Measurements from ENCODE around the gene RAD52.

The RAD52 gene

DNA sequence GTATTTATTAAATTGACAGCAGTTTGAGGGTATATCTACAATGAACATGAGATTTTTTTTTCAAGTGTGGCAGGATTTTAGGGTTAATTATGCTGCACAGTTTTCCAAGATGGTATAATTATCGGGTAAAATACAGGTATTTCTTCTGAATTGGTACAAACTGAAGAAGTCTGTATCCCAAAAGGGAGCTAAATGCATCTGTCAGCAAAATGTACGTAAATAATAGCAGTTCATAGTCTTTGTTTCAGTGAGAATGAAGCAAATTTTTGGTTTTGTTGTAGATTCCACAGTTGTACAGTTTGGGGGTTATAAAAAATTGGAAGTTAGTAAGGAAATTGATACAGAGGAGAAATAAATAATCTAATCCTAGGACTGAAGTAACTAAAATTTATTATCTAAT lies 63.3 kb downstream of the RAD52 start:
- no peak overlapping the region for H3K27ac ChIP-seq
- TF ChIP-seq, protein P1, sequence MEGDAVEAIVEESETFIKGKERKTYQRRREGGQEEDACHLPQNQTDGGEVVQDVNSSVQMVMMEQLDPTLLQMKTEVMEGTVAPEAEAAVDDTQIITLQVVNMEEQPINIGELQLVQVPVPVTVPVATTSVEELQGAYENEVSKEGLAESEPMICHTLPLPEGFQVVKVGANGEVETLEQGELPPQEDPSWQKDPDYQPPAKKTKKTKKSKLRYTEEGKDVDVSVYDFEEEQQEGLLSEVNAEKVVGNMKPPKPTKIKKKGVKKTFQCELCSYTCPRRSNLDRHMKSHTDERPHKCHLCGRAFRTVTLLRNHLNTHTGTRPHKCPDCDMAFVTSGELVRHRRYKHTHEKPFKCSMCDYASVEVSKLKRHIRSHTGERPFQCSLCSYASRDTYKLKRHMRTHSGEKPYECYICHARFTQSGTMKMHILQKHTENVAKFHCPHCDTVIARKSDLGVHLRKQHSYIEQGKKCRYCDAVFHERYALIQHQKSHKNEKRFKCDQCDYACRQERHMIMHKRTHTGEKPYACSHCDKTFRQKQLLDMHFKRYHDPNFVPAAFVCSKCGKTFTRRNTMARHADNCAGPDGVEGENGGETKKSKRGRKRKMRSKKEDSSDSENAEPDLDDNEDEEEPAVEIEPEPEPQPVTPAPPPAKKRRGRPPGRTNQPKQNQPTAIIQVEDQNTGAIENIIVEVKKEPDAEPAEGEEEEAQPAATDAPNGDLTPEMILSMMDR (conservative IDR thresholded peaks at IDR 0.05): no peak
- no peak for TF ChIP-seq ZFX (IDR thresholded peaks at IDR 0.05)

DNA sequence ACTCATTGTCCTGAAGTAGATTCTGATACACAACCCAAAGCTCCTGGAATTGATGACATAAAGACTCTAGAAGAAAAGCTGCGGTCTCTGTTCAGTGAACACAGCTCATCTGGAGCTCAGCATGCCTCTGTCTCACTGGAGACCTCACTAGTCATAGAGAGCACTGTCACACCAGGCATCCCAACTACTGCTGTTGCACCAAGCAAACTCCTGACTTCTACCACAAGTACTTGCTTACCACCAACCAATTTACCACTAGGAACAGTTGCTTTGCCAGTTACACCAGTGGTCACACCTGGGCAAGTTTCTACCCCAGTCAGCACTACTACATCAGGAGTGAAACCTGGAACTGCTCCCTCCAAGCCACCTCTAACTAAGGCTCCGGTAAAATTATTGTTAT lies 63.8 kb downstream of the RAD52 start:
- TF ChIP-seq ZFX (IDR thresholded peaks at IDR 0.05): no peak
- TF ChIP-seq, protein P1 (conservative IDR thresholded peaks at IDR 0.05): no peak
- no peak overlapping the region for H3K27ac ChIP-seq

DNA sequence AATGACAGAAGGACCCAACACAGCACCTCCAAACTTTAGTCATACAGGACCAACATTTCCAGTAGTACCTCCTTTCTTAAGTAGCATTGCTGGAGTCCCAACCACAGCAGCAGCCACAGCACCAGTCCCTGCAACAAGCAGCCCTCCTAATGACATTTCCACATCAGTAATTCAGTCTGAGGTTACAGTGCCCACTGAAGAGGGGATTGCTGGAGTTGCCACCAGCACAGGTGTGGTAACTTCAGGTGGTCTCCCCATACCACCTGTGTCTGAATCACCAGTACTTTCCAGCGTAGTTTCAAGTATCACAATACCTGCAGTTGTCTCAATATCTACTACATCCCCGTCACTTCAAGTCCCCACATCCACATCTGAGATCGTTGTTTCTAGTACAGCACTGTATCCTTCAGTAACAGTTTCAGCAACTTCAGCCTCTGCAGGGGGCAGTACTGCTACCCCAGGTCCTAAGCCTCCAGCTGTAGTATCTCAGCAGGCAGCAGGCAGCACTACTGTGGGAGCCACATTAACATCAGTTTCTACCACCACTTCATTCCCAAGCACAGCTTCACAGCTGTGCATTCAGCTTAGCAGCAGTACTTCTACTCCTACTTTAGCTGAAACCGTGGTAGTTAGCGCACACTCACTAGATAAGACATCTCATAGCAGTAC lies 64.6 kb downstream of the RAD52 start:
- H3K27ac ChIP-seq: no peak overlapping the region
- TF ChIP-seq, protein P1 (conservative IDR thresholded peaks at IDR 0.05): no peak
- no peak for TF ChIP-seq ZFX (IDR thresholded peaks at IDR 0.05)

DNA sequence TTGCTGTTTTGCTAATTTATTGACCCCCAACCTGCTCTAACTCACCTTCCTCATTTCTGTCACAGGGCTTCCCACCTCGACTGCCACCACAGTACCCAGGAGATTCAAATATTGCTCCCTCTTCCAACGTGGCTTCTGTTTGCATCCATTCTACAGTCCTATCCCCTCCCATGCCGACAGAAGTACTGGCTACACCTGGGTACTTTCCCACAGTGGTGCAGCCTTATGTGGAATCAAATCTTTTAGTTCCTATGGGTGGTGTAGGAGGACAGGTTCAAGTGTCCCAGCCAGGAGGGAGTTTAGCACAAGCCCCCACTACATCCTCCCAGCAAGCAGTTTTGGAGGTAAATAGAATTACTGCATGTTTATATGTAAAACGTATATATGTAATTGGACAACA lies 68.8 kb downstream of the RAD52 start:
- no peak overlapping the region for H3K27ac ChIP-seq
- TF ChIP-seq ZFX (IDR thresholded peaks at IDR 0.05): no peak
- TF ChIP-seq, protein P1 (conservative IDR thresholded peaks at IDR 0.05): no peak

DNA sequence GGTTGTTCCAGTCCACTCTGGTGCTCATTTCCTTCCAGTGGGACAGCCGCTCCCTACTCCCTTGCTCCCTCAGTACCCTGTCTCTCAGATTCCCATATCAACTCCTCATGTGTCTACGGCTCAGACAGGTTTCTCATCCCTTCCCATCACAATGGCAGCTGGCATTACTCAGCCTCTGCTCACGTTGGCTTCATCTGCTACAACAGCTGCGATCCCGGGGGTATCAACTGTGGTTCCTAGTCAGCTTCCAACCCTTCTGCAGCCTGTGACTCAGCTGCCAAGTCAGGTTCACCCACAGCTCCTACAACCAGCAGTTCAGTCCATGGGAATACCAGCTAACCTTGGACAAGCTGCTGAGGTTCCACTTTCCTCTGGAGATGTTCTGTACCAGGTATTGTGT lies 69.9 kb downstream of the RAD52 start:
- H3K27ac ChIP-seq: no peak overlapping the region
- TF ChIP-seq, protein P1 (conservative IDR thresholded peaks at IDR 0.05): no peak
- TF ChIP-seq ZFX (IDR thresholded peaks at IDR 0.05): no peak

DNA sequence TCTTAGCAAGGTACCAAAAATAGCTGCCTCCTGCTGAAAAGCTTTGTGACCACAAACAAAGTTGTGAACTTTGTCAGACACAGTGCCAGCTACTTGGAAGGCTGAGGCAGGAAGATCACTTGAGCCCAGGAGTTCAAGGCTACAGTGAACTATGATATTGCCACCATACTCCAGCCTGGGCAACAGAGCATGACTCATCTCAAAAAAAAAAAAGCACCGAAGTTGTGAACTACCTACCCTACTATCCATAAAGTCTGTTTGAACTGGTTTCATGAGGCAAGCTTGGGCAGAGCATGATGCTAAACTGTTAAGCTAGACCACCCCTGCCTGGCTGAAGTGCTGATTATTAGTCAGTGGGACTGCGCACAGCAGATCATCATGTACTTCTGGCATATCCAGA lies 75.5 kb downstream of the RAD52 start:
- H3K27ac ChIP-seq: no peak overlapping the region
- no peak for TF ChIP-seq ZFX (IDR thresholded peaks at IDR 0.05)
- TF ChIP-seq, protein P1 (conservative IDR thresholded peaks at IDR 0.05): no peak

DNA sequence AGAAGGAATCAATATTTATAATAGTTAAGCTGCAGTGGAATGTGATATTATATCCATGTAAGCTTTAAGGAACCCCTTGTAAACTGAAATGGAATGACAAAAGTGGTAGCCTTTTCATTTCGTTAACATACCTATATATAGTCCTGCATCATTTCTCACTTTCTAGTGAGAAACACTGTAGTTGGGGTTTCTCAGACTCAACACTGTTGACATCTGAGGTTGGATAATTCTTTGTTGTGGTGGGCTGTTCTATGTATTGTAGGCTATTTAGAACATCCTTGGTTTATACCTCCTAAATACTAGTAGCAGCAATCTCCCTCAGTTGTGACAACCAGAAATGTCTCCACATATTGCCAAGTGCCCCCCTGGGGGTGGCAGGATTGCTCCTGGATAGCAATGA lies 79.1 kb downstream of the RAD52 start:
- TF ChIP-seq, protein P1 (conservative IDR thresholded peaks at IDR 0.05): no peak
- no peak for TF ChIP-seq ZFX (IDR thresholded peaks at IDR 0.05)

More for the DNA sequence above, 79.1 kb downstream of the RAD52 start:
- H3K27ac ChIP-seq: no peak overlapping the region
